K562 (cell line): ENCODE measurements around the gene ALG8. TPM values are rescaled to one million over a fixed set of nuclear protein-coding genes. Genes with fewer than 3 reads are reported as not detected.
A peak's percentile ranks its signal among the peaks of the same experiment; 100 is the strongest.
"Not testable (repeated sequence)": the region's sequence is repeated elsewhere in the genome, so short reads cannot be mapped to it uniquely, and the experiment has no call there.

Experiments used
- ATAC-seq: fragments of 200-7000 bp; cut with Tn5 transposase; 3 replicates; pipeline ENCODE4 v1.9.1; 2020; ENCODE audit warnings: moderate library complexity
- BruUV-seq: library from RNA; stranded (reverse); fragments of 400-500 nt; replicated peaks from 2 replicates; lab custom pipeline; 2021; lab: Mats Ljungman, UMichigan
- CTCF ChIA-PET: fragments of 300-600 bp; formaldehyde crosslinking; extraction: SDS; loops from one replicate; lab custom pipeline; 2021; ENCODE audit warnings: low intra/inter-chr PET ratio; lab: Yijun Ruan, JAX
- POLR2A ChIA-PET: fragments of 300-600, 350-650 bp; sonication (Branson Sonifier 250); formaldehyde crosslinking; extraction: SDS; loops from one replicate; lab custom pipeline; 2021; ENCODE audit warnings: antibody characterized with exemption, inconsistent platforms; lab: Yijun Ruan, JAX
- DNase-seq, 4 experiments: peaks; one replicate each; pipeline versions ENCODE4 v3.0.0 to v3.0.0-alpha.2; 2011 to 2018; ENCODE audit warnings: low spot score in 3 of 4, mixed read lengths in 3 of 4; ENCODE audit errors: extremely low read depth in 1 of 4
- FAIRE-seq: peaks from 2 replicates; lab custom pipeline; 2011; peaks lifted over from hg19 to GRCh38; lab: Jason Lieb, UNC
- H2AFZ ChIP-seq: 2 replicates; pipeline ENCODE4 v1.6.0; 2011; ENCODE audit warnings: low read depth, low read length, control low read depth, inconsistent platforms
- H3K27ac ChIP-seq: fragments of 200-600 bp; 3 replicates; pipeline ENCODE4 v1.8.0; 2011; ENCODE audit warnings: low read depth, mild to moderate bottlenecking, control low read depth, inconsistent platforms, low read length, moderate library complexity, mixed read lengths; ENCODE audit errors: extremely low read depth
- H3K27me3 ChIP-seq, 2 experiments: fragments of 300-600 bp in 1 of 2; 2 replicates in 1 of 2; 3 replicates in 1 of 2; pipeline versions ENCODE4 v1.6.0 to v1.8.0; 2011; ENCODE audit warnings: inconsistent platforms in 2 of 2, low read length in 2 of 2, mild to moderate bottlenecking in 1 of 2, mixed read lengths in 1 of 2, moderate library complexity in 1 of 2; ENCODE audit not compliant: control insufficient read depth in 2 of 2, insufficient read depth in 2 of 2
- H3K36me3 ChIP-seq: fragments of 300-600 bp; 3 replicates; pipeline ENCODE4 v1.8.0; 2011; ENCODE audit warnings: mild to moderate bottlenecking, low read length, inconsistent platforms; ENCODE audit not compliant: control insufficient read depth, insufficient read depth
- H3K4me1 ChIP-seq, 2 experiments: fragments of 200-600 bp in 1 of 2; replicated peaks in 1 of 2; 2 replicates in 1 of 2; 3 replicates in 1 of 2; pipeline versions ENCODE4 v1.5.1 to v1.8.0; 2011; ENCODE audit warnings: inconsistent platforms in 2 of 2, low read length in 2 of 2, mild to moderate bottlenecking in 1 of 2, mixed read lengths in 1 of 2, moderate library complexity in 1 of 2; ENCODE audit not compliant: control insufficient read depth in 2 of 2, insufficient read depth in 2 of 2
- H3K4me2 ChIP-seq: 2 replicates; pipeline ENCODE4 v1.6.1; 2011; ENCODE audit warnings: low read length, control low read depth, inconsistent platforms, mixed read lengths; ENCODE audit not compliant: insufficient read depth
- H3K4me3 ChIP-seq: fragments of 200-600 bp; sonication (generic), shearing (Covaris generic); 2 replicates; pipeline ENCODE4 v1.5.1; 2016; ENCODE audit warnings: control low read depth, inconsistent platforms
- H3K79me2 ChIP-seq: fragments of 200-600 bp; 3 replicates; pipeline ENCODE4 v1.8.0; 2011; ENCODE audit warnings: low read length, inconsistent platforms; ENCODE audit not compliant: control insufficient read depth, insufficient read depth
- H3K9ac ChIP-seq, 2 experiments: 2 replicates each; pipeline versions ENCODE4 v1.6.0 to v1.6.1; 2011; ENCODE audit warnings: low read depth in 2 of 2, low read length in 2 of 2, control low read depth in 1 of 2, inconsistent platforms in 1 of 2, mild to moderate bottlenecking in 1 of 2, mixed read lengths in 1 of 2; ENCODE audit not compliant: insufficient read depth in 1 of 2
- H3K9me1 ChIP-seq: one replicate; pipeline ENCODE4 v1.6.0; 2011; ENCODE audit warnings: inconsistent platforms, mild to moderate bottlenecking, low read length, moderate library complexity; ENCODE audit not compliant: control insufficient read depth, insufficient read depth
- H3K9me3 ChIP-seq: replicated peaks from 2 replicates; pipeline ENCODE4 v1.5.1; 2011; ENCODE audit warnings: low read depth, low read length, inconsistent platforms; ENCODE audit not compliant: control insufficient read depth, insufficient read depth
- H4K20me1 ChIP-seq: replicated peaks from 2 replicates; pipeline ENCODE4 v1.6.1; 2011; ENCODE audit warnings: low read length, inconsistent platforms, mixed read lengths; ENCODE audit not compliant: control insufficient read depth, insufficient read depth
- HDAC2 ChIP-seq: fragments of 450-650 bp; IDR thresholded peaks from 2 replicates; pipeline ENCODE4 v1.6.1; 2016; ENCODE audit warnings: mild to moderate bottlenecking
- MTA2 ChIP-seq: fragments of 450-650 bp; IDR thresholded peaks from 2 replicates; pipeline ENCODE4 v1.6.1; 2016; ENCODE audit warnings: low read depth
- NFATC3 ChIP-seq: fragments of 450-650 bp; IDR thresholded peaks from 2 replicates; pipeline ENCODE4 v1.6.1; 2017; ENCODE audit warnings: mild to moderate bottlenecking
- SMARCE1 ChIP-seq: fragments of 450-650 bp; IDR thresholded peaks from 2 replicates; pipeline ENCODE4 v1.7.1; 2016; ENCODE audit warnings: mild to moderate bottlenecking
- SRSF1 ChIP-seq: fragments of 200-400 bp; formaldehyde crosslinking; IDR thresholded peaks from 2 replicates; pipeline ENCODE4 v1.6.1; 2017; ENCODE audit warnings: mild to moderate bottlenecking, low read depth, low read length, moderate library complexity
- TEAD4 ChIP-seq, 2 experiments: sonication (generic) in 1 of 2; formaldehyde crosslinking in 1 of 2; IDR thresholded peaks; 2 replicates each; pipeline versions ENCODE4 v1.6.1 to v1.8.0; 2012 to 2022; ENCODE audit warnings: borderline replicate concordance in 1 of 2, inconsistent platforms in 1 of 2, low read length in 1 of 2, mild to moderate bottlenecking in 1 of 2, missing genetic modification reagents in 1 of 2
- ZNF121 ChIP-seq: sonication (generic); formaldehyde crosslinking; conservative IDR thresholded peaks from 2 replicates; pipeline ENCODE4 v1.8.0; 2022; ENCODE audit warnings: missing genetic modification reagents
- WGBS: fragments of 100-300 bp; shearing (Covaris generic); methylation state at CpG from one replicate; pipeline ENCODE4 v1.1.6; 2016; ENCODE audit warnings: low coverage, mixed read lengths; ENCODE audit not compliant: insufficient coverage; ENCODE audit errors: missing lambda C conversion rate; 5-methylcytosine and 5-hydroxymethylcytosine counted together
- in situ Hi-C: fragments of 300-500 bp; cut with MboI; formaldehyde crosslinking; loops from 4 replicates; pipeline ENCODE4 v1.15.0; 2018; ENCODE audit warnings: inconsistent platforms, mixed read lengths
- intact Hi-C: fragments of 100-400 bp; cut with micrococcal nuclease; formaldehyde crosslinking; loops from 2 replicates; pipeline ENCODE4 v1.14.2; 2022
- polyA plus RNA-seq, 8 experiments: library from polyadenylated mRNA; depleted of rRNA in 4 of 8; stranded (reverse) in 5 of 8; unstranded in 3 of 8; fragments of >200 nt; fragmentation: Nextera tagmentation in 2 of 8; fragmentation: Illumina TruSeq in 1 of 8; extraction: Ambion mirVana in 2 of 8; extraction: Trizol in 1 of 8; gene quantifications; 2 replicates each; pipeline versions ENCODE4 v1.2.1 to v1.2.3, GENCODE V29; 2011 to 2014; ENCODE audit warnings: inconsistent platforms in 1 of 8, missing spikeins in 1 of 8
- total RNA-seq, 7 experiments: library from RNA; depleted of rRNA in 6 of 7; stranded (reverse); fragments of >200 nt in 6 of 7; fragmentation: Illumina TruSeq in 2 of 7; extraction: Trizol in 2 of 7; gene quantifications; 2 replicates each; pipeline versions ENCODE4 v1.2.1 to v1.2.3, GENCODE V29; 2011 to 2021; ENCODE audit warnings: low replicate concordance in 1 of 7

The ALG8 gene
- total and polyA plus RNA-seq, 9 of the 15 experiments (the other 6 are each of a cell fraction or from before 2014, with no cell fraction given): 59.3 to 189 (median 106) TPM

- TF ChIP-seq TEAD4 (IDR thresholded peaks at IDR 0.05; ENCODE audit: low read length) (peak; percentile 61), MTA2 (0 out of 2 replicates have a peak, but pooled peaks have one; percentile 15), NFATC3 (peak; percentile 67; the same call in 1 of the 2 replicates), HDAC2 (peak; percentile 36; the same call in 1 of the 2 replicates), SMARCE1 (peak; percentile 68)
- not testable (repeated sequence) for TF ChIP-seq TEAD4 (CRISPR knock-in tag; IDR thresholded peaks at IDR 0.05; ENCODE audit: borderline replicate concordance)
Observed at GRCh38 chr11:78059749-78060328, 79.6 kb downstream of the ALG8 start (continued).

DNA sequence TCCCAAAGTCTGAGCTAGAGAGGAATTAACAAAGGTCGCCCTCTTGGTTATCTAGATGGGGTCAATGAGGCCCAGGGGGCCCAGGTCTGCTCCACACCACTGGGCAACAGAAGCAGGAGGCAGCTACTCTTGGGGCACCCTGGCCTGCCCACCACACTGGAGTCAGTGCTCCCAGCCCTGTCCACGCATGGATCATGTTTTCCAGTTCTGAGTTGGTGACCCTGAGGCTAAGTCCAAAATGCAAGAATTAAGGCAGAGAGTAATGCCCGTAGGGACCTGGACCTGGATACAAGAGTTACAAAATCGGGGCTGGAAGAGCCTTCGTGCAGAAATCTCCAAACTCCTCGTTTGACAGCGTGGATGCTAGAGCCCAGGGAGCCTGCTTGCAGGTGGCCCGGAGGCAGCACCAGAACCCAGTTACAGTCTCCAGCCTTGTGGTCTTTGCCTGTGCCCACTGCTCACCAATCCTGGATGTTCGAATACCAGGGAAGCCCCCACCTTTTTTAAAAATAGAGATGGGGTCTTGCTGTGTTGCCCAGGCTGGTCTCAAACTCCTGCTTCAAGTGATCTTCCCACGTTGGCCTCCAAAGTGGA lies 81.9 kb downstream of the ALG8 start:
- no peak for DNase-seq
- no peak for FAIRE-seq
- Histone ChIP-seq H3K9ac (no peak overlapping the region), H3K4me3 (no peak overlapping the region), H3K27ac (no peak overlapping the region), H2AFZ (no peak overlapping the region), H3K4me2 (no peak overlapping the region), H4K20me1 (no peaks in the 10 kb centered on the region), H3K4me1 (peaks cover 24% of the 10 kb centered on the region in 2 experiments), H3K27me3 (no peaks in the 10 kb centered on the region), H3K9me1 (no peaks in the 10 kb centered on the region), H3K9me3 (no peaks in the 10 kb centered on the region), H3K36me3 (no peaks in the 10 kb centered on the region), H3K79me2 (no peaks in the 10 kb centered on the region)
- TF ChIP-seq SRSF1 (no peak), ZNF121 (CRISPR knock-in tag) (peak; percentile 64)
- POLR2A ChIA-PET: interaction anchor here (0.5 to 1.1 kb wide), 3 partner anchors 12 to 20 kb away, joined by 3 read pairs; no protein-coding TSS in a partner anchor
- peak; percentile 5; the same call in 1 of the 3 replicates for ATAC-seq
- intact Hi-C loops: no loop called here
- 71% methylated on average over 10 of the region's 10 CpGs for WGBS
- in situ Hi-C loops: no loop called here
- BruUV-seq: no TSS peak
- CTCF ChIA-PET: no interaction called here
